NCI-H187 (cell line): ENCODE measurements around the gene DRAXIN.

Source experiments
- DNase-seq, 2 experiments: peaks; one replicate each; lab custom pipeline; 2025; lab: John Stamatoyannopoulos, UW

DRAXIN gene

DNA sequence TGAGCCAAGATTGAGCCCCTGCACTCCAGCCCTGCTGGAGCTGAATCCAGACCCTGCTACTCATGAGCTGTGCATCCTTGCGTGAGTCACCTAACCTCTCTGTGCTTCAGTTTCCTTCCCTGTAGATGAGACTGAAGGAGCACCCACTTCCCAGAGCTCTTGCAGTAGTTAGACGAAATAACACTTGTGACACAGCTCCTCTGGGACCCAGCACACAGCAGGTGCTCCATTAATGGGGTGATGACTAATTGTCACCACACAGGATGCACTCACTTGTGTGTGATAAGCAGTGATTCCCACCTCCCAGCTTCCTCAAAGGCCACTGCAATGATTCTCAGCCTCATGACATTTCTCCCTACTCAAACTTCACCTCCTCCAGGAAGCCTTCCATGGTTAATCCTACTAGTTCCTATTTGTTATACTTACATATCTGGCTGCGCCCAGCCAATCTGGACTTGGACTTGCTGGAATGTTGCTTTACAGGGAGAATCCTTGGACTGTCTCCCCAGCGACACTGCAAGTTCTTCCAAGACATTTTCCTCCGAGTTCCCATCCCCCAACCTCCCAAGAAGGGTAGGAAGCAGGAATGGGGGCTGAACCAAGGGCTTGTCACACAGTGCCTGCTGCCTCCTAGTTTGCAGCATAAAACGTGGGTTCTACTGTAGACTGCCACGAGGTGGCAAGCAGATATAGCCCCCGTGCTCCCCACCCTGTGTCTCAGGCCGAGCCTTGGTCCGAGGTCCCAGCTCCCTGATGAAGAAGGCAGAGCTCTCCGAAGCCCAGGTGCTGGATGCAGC, 17.2 kb downstream of the DRAXIN start:
- no peak for DNase-seq

DNA sequence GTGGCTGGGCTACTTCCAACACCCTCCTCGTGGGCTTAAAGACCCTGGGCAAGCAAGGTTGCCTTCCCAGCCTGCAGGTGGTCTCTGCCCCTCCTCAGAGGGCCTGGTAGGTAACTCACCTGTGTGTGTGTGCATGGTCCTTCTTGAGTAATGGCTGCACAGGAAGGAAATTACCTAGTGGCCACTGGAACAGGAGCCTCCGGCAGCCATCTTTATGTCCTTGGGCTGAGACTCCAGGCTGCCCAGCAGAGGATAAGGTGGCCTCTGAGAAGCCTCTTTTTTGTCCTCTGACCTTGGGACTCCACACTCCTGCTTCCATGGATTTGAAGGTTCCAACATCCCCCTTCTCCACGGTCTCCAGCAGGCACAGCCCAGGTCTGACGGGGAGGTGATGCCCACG, 20.0 kb downstream of the DRAXIN start:
- no peak for DNase-seq

DNA sequence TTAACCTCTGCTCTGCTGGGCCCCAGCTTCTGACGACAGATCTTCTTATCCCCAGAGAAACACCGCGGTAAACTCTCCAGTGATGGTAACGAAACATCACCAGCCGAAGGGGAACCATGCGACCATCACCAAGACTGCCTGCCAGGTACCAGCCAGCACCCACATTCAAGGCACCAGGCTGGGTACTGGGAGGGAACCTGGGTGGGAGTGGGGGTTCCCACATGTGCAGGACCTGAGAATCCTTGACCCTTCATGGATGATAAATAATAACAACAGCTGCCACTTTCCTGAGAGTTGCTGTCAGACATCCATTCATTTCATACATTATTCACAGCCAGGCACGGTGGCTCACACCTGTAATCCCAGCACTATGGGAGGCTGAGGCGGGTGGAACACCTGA, 20.8 kb downstream of the DRAXIN start:
- no peak for DNase-seq

DNA sequence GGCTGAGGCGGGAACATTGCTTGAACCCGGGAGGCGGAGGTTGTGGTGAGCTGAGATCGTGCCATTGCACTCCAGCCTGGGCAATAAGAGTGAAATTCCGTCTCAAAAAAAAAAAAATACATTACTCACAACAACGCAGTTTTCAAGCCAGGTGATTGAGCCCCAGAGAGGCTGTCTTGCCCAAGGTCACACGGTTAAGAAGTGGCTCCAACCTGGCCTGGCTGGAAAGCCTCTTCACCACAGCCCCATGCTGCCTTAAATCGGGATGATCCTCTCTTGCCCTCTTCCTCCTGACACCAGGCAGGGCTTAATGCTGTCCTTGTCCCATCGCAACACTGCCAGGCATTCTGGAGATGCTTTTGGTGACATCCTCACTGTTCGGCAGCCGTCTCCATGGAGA, 21.6 kb downstream of the DRAXIN start:
- no peak for DNase-seq

DNA sequence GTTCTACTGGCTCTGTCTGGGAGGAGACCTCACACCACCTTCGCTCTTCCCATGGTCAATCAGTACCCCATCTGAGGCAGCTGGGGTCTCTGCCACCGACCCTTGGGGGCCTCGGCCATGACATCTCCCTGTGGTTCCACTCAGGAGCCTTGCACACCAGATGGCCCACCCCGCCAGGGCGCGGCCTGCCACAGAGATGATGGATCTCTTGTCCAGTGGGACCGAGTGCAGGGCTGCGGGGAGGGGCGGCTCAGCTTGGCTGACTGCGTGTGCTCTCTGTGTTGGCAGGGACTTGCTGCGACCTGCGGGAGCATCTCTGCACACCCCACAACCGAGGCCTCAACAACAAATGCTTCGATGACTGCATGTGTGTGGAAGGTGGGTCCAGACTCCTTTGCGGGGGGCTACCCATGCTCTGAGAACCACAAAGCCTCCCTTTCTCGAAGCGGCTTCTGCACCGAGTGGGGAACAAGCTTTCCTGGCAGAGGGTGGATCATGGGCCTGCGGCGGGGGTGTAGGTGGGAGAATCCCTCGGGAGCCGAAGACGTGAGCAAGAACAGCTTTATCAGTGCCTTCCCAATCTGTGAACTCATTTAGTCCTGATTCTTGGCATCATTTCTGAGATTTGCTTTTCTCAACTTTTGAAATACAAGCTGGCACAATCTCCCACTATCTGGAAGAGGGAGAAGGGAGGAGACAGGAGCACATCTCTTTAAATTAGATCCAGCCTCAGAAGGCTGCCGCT, 23.5 kb downstream of the DRAXIN start:
- no peak for DNase-seq

DNA sequence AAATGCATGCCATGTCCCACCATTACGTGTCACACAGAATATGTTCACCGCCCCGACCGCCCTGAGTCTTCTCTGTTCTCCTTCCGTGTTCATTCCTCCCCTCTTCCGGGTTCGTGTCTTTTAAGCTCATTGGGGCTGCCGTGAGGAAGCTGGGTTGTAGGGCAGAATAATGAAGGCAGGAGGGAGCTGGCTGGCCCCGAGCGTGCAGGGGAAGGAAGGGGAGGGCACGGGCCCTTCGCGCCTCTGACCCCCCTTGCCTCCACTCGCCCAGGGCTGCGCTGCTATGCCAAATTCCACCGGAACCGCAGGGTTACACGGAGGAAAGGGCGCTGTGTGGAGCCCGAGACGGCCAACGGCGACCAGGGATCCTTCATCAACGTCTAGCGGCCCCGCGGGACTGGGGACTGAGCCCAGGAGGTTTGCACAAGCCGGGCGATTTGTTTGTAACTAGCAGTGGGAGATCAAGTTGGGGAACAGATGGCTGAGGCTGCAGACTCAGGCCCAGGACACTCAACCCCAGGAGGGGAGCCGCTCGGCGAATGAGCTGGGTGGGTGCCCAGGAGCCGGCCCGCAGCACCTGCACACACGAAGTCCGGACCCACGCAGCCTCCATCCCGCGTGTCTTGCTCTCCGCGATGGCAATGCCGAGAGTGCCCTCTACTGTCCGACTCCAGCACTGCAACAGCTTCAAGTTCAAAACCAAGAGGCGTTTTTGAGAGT, 28.0 kb downstream of the DRAXIN start:
- peak in 1 of 2 experiments; percentile 32 for DNase-seq

DNA sequence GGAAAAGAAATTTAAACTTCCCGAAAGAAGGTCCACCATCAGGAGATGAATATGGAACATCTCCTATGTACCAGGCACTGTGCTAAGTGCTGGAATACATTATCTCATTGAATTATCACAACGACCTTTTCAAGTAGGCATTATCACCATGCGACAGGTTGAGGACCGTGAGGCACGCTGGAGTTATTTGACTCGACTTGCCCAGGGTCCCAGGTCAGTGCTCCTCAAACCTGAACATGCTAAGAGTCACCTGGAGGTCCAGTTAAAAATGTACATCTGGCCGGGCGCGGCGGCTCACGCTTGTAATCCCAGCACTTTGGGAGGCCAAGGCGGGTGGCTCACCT, 28.5 kb downstream of the DRAXIN start:
- no peak for DNase-seq

DNA sequence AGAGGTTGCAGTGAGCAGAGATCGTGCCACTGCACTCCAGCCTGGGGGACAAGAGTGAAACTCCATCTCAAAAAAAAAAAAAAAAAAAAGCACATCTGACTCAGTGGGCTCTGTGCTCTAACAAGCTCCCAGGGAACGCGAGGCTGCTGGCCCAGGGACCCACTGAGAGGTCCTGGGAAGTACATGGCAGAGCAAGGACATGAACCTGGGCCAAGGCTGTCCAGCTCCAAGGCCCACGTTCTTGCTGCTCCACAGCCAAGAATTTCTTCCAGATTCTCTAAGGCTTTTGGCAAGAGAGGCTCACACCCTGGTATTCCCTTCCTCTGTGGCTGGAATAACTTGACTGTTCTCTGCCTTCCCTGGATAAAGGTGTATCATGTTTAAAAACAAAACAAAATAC, 29.0 kb downstream of the DRAXIN start:
- no peak for DNase-seq

DNA sequence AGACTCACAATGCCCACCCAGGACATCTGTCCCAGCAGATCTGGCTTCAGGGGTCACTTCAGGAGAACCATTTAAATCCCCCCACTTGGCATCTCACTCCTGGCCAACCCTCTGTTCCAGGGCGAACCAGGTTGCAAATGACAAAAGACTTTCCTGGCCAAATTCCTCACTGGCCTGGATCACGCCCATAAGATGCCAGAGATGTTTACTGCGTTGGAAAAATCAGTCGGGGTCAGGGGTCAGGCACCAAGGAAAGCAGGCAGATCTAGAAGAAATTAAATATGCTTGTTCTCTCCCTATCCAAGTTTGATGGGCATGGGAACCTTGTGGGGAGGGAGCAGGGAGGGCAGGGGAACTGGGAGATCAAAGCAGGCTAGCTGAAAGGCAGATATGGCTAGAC, 29.8 kb downstream of the DRAXIN start:
- no peak for DNase-seq

DNA sequence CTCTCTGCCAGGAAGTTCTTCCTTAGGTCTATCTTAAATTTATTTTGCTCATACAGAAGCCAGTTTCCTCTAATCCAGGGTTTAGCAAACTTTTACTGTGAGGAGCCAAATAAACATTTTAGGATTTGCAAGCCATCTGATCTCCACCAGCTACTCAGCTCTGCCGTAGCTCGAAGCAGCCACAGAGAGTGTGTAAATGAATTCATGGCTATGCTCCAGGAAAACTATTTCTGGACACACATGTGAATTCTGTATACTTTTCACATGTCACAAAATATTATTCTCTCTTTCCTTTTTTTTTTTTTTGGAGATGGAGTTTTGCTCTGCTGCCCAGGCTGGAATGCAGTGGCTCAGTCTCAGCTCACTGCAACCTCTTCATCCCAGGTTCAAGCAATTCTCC, 31.0 kb downstream of the DRAXIN start:
- DNase-seq: no peak

DNA sequence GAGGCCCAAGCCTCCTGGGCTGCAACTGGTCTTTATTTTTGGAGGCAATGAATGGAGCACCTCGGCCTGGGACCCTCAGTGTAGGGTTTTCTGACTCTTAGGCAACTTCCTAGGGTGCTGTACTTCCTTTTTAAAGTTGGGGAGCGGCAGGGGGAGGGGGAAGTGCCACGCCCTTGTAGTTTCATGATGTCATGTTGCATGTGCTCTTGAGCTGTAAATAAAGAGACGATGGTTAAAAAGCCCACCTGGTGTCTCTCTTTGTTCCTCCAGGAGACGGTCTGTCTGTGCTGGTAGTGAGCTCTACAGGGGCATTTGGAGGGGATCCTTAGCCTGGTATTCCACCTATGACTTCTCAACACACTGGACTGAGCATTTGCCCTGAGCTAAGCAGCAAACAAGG, 34.1 kb downstream of the DRAXIN start:
- DNase-seq: no peak

DNA sequence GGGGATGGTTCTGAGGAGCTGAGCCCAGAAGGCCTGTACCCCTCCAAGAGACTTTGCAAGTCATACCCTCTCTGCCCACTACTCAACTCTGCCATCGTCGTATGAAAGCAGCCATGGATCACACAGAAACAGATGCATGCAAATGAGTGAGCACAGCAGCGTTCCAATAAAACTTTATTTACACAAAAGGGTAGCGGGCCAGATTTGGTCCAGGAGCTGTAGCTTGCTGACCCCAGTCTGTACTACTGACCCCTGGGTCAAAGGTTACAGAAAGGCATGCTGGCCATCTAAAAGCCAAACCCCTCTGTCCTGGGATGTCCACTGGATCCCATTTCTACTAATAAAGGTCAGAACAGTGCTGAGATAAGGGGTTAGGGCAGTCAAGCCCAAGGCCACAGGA, 35.6 kb downstream of the DRAXIN start:
- no peak for DNase-seq

DNA sequence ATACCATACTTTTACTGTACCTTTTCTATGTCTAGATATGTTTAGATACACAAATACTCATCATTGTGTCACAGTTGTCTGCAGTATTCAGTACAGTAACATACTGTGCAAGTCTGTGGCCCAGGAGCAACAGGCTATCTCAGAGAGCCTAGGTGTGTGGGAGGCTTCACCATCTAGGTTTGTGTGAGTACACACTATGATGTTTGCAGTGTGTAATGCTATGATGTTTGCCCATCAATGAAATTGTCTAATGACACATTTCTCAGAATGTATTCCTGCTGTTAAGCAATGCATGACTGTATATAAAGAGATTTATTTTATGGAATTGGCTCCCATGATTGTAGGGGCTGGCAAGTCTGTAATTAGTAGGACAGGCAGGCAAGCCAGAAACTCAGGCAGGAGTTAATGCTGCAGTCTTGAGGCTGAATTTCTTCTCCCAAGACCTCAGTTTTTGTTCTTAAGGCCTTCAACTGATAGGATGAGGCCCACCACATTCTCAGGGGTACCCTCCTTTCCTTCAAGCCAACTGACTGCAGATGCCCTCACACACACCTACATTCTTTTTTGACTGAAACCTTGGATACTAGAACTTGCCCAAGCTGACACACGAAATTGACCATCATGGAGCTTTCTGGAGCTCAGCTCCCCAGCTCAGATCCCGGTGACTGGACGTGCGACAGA, 36.8 kb downstream of the DRAXIN start:
- no peak for DNase-seq

DNA sequence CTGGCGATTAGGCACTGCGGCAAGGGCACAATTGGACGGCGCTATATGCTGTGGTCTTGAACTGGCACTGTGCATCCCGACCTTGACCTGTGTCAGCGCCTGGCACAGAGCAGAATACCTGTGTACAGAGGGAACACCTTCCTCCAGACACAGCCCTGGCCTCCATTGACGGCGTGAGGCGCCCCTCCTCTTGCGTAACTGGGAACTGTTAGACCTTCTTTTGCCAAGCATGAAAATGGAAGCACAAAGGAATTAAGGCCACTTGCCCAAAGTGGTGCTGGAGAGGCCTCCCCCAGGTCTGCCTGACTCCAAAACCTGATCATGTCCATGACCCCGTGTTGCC, 37.6 kb downstream of the DRAXIN start:
- DNase-seq: no peak

DNA sequence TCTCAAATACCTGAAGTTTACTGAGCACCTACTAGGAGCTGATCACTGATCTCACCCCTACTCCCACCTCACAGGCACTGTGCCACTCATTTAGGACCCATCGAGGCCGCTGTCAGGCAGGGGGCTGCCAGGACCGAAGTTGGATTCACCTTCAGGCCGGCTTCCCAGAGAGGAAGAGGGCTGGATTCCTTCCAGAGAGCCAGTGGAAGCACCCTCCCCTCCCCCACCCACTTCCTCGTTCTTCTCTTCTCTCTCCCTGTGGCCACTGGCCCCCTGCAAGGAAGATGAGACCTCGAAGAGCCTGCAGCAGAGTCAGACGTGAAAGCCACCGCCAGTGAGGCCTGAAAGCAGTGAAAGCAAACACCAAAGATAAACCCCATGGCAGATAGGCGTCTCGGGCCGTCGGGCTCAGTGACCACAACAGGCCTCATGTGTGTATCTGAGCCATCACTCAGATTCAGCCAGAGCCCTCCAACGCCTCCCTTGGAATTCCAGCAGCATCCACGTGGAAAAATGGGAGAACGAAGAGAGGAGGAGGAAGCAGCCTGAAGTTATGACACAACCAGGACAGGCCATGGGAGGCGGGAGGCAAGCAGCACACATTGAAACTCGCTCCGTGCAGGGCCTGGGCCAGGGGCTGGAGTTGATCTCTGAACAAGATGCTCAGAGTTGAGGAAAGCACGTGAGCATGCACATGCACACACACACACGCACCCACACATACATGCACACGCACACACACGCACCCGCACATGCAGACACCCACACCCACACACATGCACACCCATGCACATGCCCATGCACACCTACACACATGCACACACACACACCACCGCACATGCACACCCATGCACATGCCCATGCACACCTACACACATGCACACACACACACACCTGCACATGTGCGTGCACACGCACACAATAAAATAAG, 38.3 kb downstream of the DRAXIN start:
- DNase-seq: no peak

DNA sequence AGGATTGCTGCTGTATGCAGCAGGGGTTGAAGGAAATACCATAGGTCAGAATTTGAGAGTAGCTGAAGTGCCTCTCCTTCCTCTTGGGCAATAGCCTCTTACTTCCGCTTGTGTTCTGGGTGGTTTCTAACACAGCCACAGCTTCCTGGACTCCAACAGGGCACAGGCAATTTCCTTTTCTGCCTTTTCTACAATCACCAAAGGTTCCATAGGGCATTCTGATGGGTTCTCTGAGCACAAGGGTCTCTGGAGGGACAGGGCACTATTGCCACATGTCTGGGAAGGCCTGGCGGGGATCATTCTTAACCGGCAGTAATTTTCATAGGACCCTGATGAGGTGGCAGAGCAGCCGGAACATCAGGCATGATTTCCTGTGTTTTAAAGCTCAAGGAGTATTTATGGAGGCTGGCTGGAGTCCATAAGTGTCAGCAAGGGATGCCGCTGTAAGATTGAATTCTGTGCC, 39.0 kb downstream of the DRAXIN start:
- no peak for DNase-seq

DNA sequence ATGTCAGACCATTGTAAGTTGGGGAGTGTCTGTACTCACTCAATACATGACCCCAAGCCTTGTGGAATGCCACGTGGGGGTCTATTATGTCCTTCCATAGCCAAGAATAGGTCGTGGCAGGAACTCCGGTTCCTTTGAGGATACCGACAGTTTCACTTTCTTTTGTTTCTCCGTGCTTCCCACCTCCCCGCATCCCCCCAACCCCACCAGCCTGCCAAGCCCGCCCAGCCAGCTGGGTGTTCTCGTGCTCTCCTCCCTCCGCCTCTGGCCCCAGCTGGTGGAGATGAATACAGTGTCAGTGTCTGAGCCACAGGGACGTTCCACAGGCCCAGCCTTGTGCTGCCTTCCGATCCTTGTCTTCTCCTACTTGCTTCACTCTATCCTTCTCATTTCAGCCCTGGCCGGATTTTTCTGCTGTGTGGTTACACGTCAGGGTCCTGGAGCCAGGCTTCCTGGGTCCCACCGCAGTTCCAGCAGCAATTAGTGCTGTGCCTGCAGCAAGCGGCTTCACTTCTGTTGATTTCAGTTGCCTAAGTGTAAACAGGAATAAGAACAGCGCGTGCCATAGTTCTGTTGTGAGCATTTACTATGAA, 40.3 kb downstream of the DRAXIN start:
- no peak for DNase-seq

DNA sequence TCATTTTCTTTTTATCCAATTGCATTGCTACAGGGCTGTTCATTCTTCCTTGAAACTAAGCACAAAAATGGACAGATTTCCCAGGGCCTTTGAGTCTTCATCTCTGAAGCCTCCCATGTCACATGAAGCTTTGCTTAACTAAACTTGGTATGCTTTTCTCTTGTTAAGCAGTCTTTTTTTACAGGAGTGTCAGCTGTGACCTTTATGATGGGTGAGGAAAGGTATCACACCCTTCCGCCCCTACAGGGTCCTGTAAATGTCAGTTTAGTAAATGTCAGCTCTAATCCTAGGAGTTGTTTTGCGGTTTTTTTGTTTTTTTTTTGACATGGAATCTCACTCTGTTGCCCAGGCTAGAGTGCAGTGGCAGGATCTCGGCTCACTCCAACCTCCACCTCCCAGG, 41.8 kb downstream of the DRAXIN start:
- DNase-seq: no peak

DNA sequence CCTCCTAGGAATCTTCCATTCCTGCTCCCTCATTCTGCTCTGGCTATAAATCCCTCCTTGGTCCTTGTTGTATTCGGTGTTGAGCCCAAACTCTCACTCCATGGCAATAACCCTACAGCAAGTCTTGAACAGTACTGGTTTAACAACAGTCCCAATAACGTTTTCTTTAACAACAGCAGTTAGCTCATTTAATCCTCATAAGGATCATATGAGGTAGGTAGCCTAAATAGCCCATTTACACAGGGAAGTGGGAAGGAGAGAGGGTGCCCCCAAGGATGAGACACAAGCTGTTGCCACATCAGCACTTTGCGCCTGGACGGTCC, 44.0 kb downstream of the DRAXIN start:
- DNase-seq: no peak

DNA sequence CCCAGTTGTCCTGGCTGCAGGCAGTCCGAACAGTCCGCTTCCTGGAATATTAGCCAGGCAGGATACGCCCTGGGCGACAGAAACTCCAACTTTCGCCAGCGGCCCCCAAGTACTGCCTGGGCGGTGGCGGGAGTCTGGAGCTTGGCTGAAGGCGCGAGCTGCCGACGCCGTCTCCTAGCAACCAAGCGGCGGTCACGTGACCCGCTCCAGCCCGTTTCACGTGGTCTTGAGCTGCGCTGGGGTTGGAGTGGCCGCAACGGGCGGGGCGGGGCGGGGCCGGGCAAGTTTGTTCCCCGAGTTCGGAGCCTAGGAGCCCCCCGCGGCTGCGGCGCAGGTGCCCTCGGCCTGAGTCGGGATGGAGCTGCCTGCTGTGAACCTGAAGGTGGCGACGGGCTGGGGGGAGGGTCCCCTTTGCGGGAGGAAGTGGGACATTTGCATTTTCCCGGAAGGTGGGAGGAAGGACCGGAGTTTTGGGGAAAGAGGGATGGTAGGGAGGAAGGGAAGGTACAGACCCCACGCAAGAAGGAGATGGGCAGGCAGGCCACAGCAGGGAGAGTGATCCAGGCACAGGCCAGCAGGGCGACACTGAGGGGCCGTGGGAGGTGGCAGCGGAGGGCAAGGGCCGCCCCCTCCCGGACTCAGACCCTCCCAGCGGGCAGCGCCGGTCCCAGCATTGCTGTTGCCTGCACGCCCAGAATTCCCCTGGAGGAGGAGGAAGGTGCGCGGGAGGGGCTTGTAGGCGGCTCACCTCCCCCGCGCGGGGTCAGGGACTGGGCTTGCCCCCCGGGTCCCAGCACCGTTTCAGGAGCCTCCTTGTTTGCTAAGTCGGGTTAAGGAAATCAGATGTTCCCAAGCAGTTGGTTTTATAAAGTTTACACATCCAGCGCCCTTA, 44.6 kb downstream of the DRAXIN start, which contains the start of gene AGTRAP:
Gene AGTRAP (plus strand): TSS at position 283 of the 892 bp plus-strand sequence. CDS start 73 bp downstream, at position 356.
- DNase-seq: peak; percentile 46 to 84
